Esophagus squamous epithelium (tissue), 4 donors: ENCODE measurements around the gene CNKSR3.

Source experiments
- POLR2A ChIP-seq, 4 donors: fragments of 450-650 bp; IDR thresholded peaks; one replicate each; pipeline ENCODE4 v1.6.1; 2017; ENCODE audit warnings: antibody characterized with exemption in 4 of 4, mild to moderate bottlenecking in 4 of 4, moderate library complexity in 3 of 4
- TF ChIP-seq, protein P1 (sequence below), 6 experiments: fragments of 450-650 bp in 4 of 6; fragments of 200-600 bp in 2 of 6; sonication (generic) in 2 of 6; IDR thresholded peaks; one replicate each; pipeline ENCODE4 v1.5.1; 2016 to 2019; ENCODE audit warnings: antibody characterized with exemption in 6 of 6, mild to moderate bottlenecking in 4 of 6, moderate library complexity in 4 of 6

DNA sequence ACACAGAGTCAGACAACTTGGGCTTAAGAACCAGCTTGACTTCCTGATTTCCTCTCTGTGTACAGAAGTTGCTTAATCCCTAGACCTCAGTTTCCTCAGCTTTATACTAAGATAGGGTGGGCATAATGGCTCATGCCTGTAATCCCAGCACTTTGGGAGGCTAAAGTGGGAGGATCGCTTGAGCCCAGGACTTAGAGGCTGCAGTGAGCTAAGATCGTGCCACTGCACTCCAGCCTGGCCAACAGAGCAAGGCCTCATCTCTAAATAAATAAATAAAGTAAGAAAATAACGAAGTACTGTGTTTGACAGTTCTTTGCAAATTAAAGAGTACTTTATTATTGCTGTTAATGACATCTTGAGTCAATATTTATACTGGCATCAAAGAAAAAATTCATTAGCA is 41.7 kb downstream of the CNKSR3 start:
- TF ChIP-seq, protein P1, sequence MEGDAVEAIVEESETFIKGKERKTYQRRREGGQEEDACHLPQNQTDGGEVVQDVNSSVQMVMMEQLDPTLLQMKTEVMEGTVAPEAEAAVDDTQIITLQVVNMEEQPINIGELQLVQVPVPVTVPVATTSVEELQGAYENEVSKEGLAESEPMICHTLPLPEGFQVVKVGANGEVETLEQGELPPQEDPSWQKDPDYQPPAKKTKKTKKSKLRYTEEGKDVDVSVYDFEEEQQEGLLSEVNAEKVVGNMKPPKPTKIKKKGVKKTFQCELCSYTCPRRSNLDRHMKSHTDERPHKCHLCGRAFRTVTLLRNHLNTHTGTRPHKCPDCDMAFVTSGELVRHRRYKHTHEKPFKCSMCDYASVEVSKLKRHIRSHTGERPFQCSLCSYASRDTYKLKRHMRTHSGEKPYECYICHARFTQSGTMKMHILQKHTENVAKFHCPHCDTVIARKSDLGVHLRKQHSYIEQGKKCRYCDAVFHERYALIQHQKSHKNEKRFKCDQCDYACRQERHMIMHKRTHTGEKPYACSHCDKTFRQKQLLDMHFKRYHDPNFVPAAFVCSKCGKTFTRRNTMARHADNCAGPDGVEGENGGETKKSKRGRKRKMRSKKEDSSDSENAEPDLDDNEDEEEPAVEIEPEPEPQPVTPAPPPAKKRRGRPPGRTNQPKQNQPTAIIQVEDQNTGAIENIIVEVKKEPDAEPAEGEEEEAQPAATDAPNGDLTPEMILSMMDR (IDR thresholded peaks at IDR 0.05): no peak
- no peak for TF ChIP-seq POLR2A (IDR thresholded peaks at IDR 0.05)
